Central memory CD8-positive, alpha-beta T cell (primary cell): ENCODE measurements around the gene PCK1.

Experiments
- ATAC-seq: fragments of 150-1000 bp; cut with Tn5 transposase; replicated peaks from 2 replicates; pipeline ENCODE4 v1.10.0; 2022; ENCODE audit warnings: mild to moderate bottlenecking, moderate FRiP score, moderate number of reproducible peaks; ENCODE audit not compliant: poor library complexity, severe bottlenecking; ENCODE audit errors: extremely low read depth
- DNase-seq, 2 donors: peaks; one replicate each; pipeline ENCODE4 v3.0.0; 2021; ENCODE audit warnings: low spot score in 2 of 2
- H3K27ac Mint-ChIP-seq: one replicate; pipeline ENCODE4 v1.8.0; 2022; ENCODE audit warnings: low read depth, mild to moderate bottlenecking, moderate library complexity, mixed read lengths
- H3K27me3 Mint-ChIP-seq: one replicate; pipeline ENCODE4 v1.8.0; 2022; ENCODE audit warnings: mixed read lengths
- H3K36me3 Mint-ChIP-seq: one replicate; pipeline ENCODE4 v1.8.0; 2022; ENCODE audit warnings: mild to moderate bottlenecking, moderate library complexity, mixed read lengths; ENCODE audit not compliant: insufficient read depth
- H3K4me1 Mint-ChIP-seq: one replicate; pipeline ENCODE4 v1.8.0; 2022; ENCODE audit warnings: mixed read lengths
- H3K4me3 Mint-ChIP-seq: one replicate; pipeline ENCODE4 v1.8.0; 2022; ENCODE audit warnings: mild to moderate bottlenecking, moderate library complexity, mixed read lengths
- H3K9me3 Mint-ChIP-seq: one replicate; pipeline ENCODE4 v1.8.0; 2022; ENCODE audit warnings: mixed read lengths

PCK1 gene

GRCh38 chr20:57526885-57527460 lies 33.9 kb upstream of the PCK1 start:
- DNase-seq (no peak), ATAC-seq (no peak)
- no peaks in the 10 kb centered on the region for H3K27me3 Mint-ChIP-seq
- H3K4me3 Mint-ChIP-seq, result no peak overlapping the region
- H3K4me1 Mint-ChIP-seq, result peaks cover 8% of the 10 kb centered on the region
- peak overlapping the region; percentile 83 for H3K27ac Mint-ChIP-seq
- H3K9me3 Mint-ChIP-seq, result no peaks in the 10 kb centered on the region
- H3K36me3 Mint-ChIP-seq, result no peaks in the 10 kb centered on the region

GRCh38 chr20:57527728-57528127 lies 33.2 kb upstream of the PCK1 start:
- ATAC-seq, result no peak
- Mint-ChIP-seq H3K27me3 (peaks cover 6% of the 10 kb centered on the region), H3K9me3 (no peaks in the 10 kb centered on the region), H3K27ac (no peak overlapping the region), H3K4me1 (peaks cover 4% of the 10 kb centered on the region), H3K36me3 (no peaks in the 10 kb centered on the region), H3K4me3 (no peak overlapping the region)
- DNase-seq, result no peak

GRCh38 chr20:57528148-57528547 lies 32.8 kb upstream of the PCK1 start:
- peaks cover 10% of the 10 kb centered on the region for H3K27me3 Mint-ChIP-seq
- no peak for ATAC-seq
- no peaks in the 10 kb centered on the region for H3K4me1 Mint-ChIP-seq

GRCh38 chr20:57529160-57529585 lies 31.7 kb upstream of the PCK1 start:
- DNase-seq (no peak), ATAC-seq (no peak)
- Mint-ChIP-seq H3K36me3 (no peaks in the 10 kb centered on the region), H3K9me3 (no peaks in the 10 kb centered on the region), H3K27ac (no peak overlapping the region), H3K4me1 (no peaks in the 10 kb centered on the region), H3K4me3 (no peak overlapping the region), H3K27me3 (peaks cover 20% of the 10 kb centered on the region)

More at GRCh38 chr20:57528148-57528547, 32.8 kb upstream of the PCK1 start:
- no peaks in the 10 kb centered on the region for H3K9me3 Mint-ChIP-seq
- no peaks in the 10 kb centered on the region for H3K36me3 Mint-ChIP-seq
- no peak overlapping the region for H3K27ac Mint-ChIP-seq
- DNase-seq, result no peak
- no peak overlapping the region for H3K4me3 Mint-ChIP-seq

- no peak for DNase-seq
- no peaks in the 10 kb centered on the region for H3K36me3 Mint-ChIP-seq
- peaks cover 25% of the 10 kb centered on the region for H3K27me3 Mint-ChIP-seq
- no peak overlapping the region for H3K4me3 Mint-ChIP-seq
- no peak overlapping the region for H3K27ac Mint-ChIP-seq
- no peaks in the 10 kb centered on the region for H3K4me1 Mint-ChIP-seq
- no peaks in the 10 kb centered on the region for H3K9me3 Mint-ChIP-seq
- no peak for ATAC-seq
These were observed 31.1 kb upstream of the PCK1 start for GRCh38 chr20:57529810-57530209.

- ATAC-seq, result no peak
- peaks cover 32% of the 10 kb centered on the region for H3K27me3 Mint-ChIP-seq
- no peak for DNase-seq
- no peak overlapping the region for H3K27ac Mint-ChIP-seq
- no peaks in the 10 kb centered on the region for H3K9me3 Mint-ChIP-seq
- no peaks in the 10 kb centered on the region for H3K4me1 Mint-ChIP-seq
- H3K4me3 Mint-ChIP-seq, result no peak overlapping the region
- no peaks in the 10 kb centered on the region for H3K36me3 Mint-ChIP-seq
These were observed 30.5 kb upstream of the PCK1 start for GRCh38 chr20:57530327-57530981.

GRCh38 chr20:57532104-57532503 lies 28.8 kb upstream of the PCK1 start:
- no peak for DNase-seq
- no peaks in the 10 kb centered on the region for H3K4me1 Mint-ChIP-seq
- no peak overlapping the region for H3K4me3 Mint-ChIP-seq
- H3K27ac Mint-ChIP-seq, result no peak overlapping the region
- peaks cover 45% of the 10 kb centered on the region for H3K27me3 Mint-ChIP-seq
- ATAC-seq, result no peak
- no peaks in the 10 kb centered on the region for H3K36me3 Mint-ChIP-seq
- no peaks in the 10 kb centered on the region for H3K9me3 Mint-ChIP-seq

- no peak overlapping the region for H3K4me3 Mint-ChIP-seq
- ATAC-seq, result no peak
- H3K9me3 Mint-ChIP-seq, result no peaks in the 10 kb centered on the region
These were observed 25.6 kb upstream of the PCK1 start for GRCh38 chr20:57535297-57535696.

GRCh38 chr20:57536120-57536708 lies 24.7 kb upstream of the PCK1 start:
- no peaks in the 10 kb centered on the region for H3K4me1 Mint-ChIP-seq
- H3K27ac Mint-ChIP-seq, result no peak overlapping the region
- no peaks in the 10 kb centered on the region for H3K9me3 Mint-ChIP-seq
- H3K27me3 Mint-ChIP-seq, result peaks cover 84% of the 10 kb centered on the region
- no peak for DNase-seq
- H3K4me3 Mint-ChIP-seq, result no peak overlapping the region
- peaks cover 1% of the 10 kb centered on the region for H3K36me3 Mint-ChIP-seq
- no peak for ATAC-seq

More at GRCh38 chr20:57535297-57535696, 25.6 kb upstream of the PCK1 start:
- Mint-ChIP-seq H3K36me3 (peaks cover 1% of the 10 kb centered on the region), H3K4me1 (no peaks in the 10 kb centered on the region), H3K27me3 (peaks cover 75% of the 10 kb centered on the region), H3K27ac (no peak overlapping the region)
- no peak for DNase-seq

GRCh38 chr20:57536771-57537724 lies 23.9 kb upstream of the PCK1 start:
- Mint-ChIP-seq H3K27me3 (peaks cover 85% of the 10 kb centered on the region), H3K27ac (no peak overlapping the region), H3K9me3 (no peaks in the 10 kb centered on the region), H3K36me3 (peaks cover 1% of the 10 kb centered on the region), H3K4me3 (no peak overlapping the region), H3K4me1 (no peaks in the 10 kb centered on the region)
- no peak for DNase-seq
- no peak for ATAC-seq

GRCh38 chr20:57537822-57538221 lies 23.1 kb upstream of the PCK1 start:
- no peak overlapping the region for H3K4me3 Mint-ChIP-seq
- no peaks in the 10 kb centered on the region for H3K4me1 Mint-ChIP-seq
- no peak overlapping the region for H3K27ac Mint-ChIP-seq
- DNase-seq (no peak), ATAC-seq (no peak)
- peaks cover 78% of the 10 kb centered on the region for H3K27me3 Mint-ChIP-seq
- H3K36me3 Mint-ChIP-seq, result peaks cover 1% of the 10 kb centered on the region
- H3K9me3 Mint-ChIP-seq, result no peaks in the 10 kb centered on the region

GRCh38 chr20:57539889-57540288 lies 21.0 kb upstream of the PCK1 start:
- H3K4me3 Mint-ChIP-seq, result no peak overlapping the region
- DNase-seq, result no peak
- H3K27ac Mint-ChIP-seq, result no peak overlapping the region
- ATAC-seq, result no peak
- H3K27me3 Mint-ChIP-seq, result peaks cover 63% of the 10 kb centered on the region
- no peaks in the 10 kb centered on the region for H3K9me3 Mint-ChIP-seq
- H3K36me3 Mint-ChIP-seq, result peaks cover 1% of the 10 kb centered on the region
- no peaks in the 10 kb centered on the region for H3K4me1 Mint-ChIP-seq
